HG02884 (cell line): ENCODE data around the gene LPAR4.
"Not testable (repeated sequence)": the region's sequence is repeated elsewhere in the genome, so short reads cannot be mapped to it uniquely, and the experiment has no call there.

Experiments used
- ATAC-seq: cut with Tn5 transposase; IDR thresholded peaks from one replicate; pipeline ENCODE4 v1.9.1; 2021; ENCODE audit warnings: mild to moderate bottlenecking, moderate library complexity; ENCODE audit not compliant: unreplicated experiment

Gene LPAR4, protein sequence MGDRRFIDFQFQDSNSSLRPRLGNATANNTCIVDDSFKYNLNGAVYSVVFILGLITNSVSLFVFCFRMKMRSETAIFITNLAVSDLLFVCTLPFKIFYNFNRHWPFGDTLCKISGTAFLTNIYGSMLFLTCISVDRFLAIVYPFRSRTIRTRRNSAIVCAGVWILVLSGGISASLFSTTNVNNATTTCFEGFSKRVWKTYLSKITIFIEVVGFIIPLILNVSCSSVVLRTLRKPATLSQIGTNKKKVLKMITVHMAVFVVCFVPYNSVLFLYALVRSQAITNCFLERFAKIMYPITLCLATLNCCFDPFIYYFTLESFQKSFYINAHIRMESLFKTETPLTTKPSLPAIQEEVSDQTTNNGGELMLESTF

DNA sequence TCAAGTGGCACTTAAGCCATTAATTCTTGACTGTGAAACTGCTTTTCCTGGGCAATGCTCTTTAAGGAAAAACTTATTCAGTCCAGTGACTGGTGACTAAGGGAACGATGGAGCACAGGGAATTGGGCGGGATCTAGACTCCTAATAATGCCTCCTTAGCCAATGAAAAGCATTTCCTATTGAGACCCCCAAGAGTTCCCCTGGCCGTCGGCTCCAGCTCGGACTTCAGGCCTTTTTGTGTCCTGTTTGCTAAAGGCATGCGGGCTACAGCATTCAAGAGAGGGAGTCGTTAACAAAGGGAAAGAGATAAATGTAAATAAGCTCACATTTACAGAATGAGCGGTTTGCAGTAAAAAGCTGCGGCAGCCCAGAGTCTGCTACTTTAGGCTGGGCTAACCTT lies at the start of gene LPAR4:
Gene LPAR4 (plus strand): TSS at position 232 of the 400 bp plus-strand sequence. CDS start 7,150 bp downstream, outside the sequence.
- ATAC-seq, result no peak

GRCh38 chrX:78706071-78706470 lies 41.4 kb upstream of the LPAR4 start:
- no peak for ATAC-seq

- no peak for ATAC-seq
These were observed 39.3 kb upstream of the LPAR4 start for GRCh38 chrX:78708262-78708661.

DNA sequence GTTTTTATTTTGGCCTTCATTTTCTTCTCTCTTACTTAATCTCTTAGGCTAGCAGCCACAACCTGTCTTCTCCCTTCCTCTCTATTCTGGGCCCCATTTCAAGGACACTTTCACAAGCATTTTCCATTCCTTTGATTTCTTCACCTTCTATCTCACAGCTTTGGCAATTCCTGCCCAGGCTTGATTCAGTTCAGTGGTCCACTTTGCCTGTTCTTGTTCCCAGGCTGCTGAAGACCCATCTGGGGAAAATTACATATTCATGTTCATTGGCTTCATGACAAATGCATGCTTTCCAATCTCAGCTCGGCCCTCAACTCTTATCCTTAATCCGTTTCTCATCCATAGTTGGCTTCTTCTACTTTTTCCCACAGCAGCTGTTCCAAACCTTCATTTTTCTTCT lies 38.7 kb upstream of the LPAR4 start:
- no peak for ATAC-seq

GRCh38 chrX:78710171-78710570 lies 37.3 kb upstream of the LPAR4 start:
- ATAC-seq, result no peak

GRCh38 chrX:78712336-78712735 lies 35.2 kb upstream of the LPAR4 start:
- no peak for ATAC-seq

GRCh38 chrX:78725287-78725686 lies 22.2 kb upstream of the LPAR4 start:
- no peak for ATAC-seq

DNA sequence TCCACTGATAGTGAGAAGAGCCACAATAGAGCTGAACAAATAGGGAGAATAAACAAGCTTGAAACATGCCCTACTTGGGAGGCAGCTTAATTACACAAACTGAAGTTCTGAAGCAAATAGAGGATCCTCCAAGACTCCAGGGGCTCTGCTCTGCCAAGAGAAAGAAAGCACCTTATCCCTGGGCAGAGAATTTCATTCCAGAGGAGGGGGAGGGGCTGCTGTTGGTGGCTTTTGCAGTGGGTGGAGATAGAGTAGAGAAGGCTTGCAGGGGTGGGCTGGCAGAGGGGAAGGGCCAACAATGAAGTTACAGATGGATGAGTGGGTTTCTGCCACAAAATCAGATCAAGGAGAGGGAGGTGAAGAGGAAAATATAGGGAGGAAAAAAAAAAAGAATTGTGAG lies 1.0 kb upstream of the LPAR4 start:
- ATAC-seq, result no peak

DNA sequence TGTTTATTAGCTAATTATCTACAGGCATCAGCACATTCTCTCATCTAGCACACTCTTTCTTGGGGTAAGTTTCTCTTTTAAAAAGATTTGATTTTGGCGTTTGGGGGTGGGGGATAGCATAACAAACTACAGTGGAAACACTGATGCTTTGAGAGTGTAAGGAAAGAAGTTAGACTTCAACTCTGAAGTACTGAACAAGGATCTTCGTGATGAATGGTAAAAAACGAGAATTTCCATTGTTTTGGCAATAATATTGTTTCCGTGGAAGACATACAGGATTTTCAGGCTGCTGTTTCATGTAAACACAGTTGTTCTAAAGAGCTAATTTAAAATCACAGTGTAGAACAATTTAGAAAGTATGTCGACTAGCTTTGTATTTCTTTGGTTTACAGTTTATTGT lies 451 bp downstream of the LPAR4 start:
- ATAC-seq, result no peak

DNA sequence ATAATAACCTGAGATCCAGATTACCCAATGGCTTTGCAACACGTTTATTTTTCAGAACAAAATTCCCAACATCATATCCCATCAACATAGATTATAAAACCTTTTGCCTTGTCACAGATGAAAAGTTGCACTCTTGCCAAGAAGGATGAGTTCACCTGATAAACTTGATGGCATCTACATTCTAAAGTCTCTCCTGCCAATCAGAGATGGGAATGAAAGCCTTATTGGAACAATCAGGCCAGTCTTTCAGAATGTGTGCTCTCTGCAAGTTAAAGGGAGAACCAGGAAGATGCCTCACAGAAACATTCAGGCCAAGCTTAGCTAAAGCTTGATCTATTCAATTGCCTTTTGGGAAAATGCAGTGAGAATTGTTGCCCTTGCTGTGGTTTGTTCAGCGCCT lies 1.3 kb downstream of the LPAR4 start:
- ATAC-seq, result no peak

GRCh38 chrX:78753571-78753970 lies 6.1 kb downstream of the LPAR4 start:
- ATAC-seq, result no peak

GRCh38 chrX:78754917-78755316 lies 7.4 kb downstream of the LPAR4 start:
- ATAC-seq, result peak; percentile 84

DNA sequence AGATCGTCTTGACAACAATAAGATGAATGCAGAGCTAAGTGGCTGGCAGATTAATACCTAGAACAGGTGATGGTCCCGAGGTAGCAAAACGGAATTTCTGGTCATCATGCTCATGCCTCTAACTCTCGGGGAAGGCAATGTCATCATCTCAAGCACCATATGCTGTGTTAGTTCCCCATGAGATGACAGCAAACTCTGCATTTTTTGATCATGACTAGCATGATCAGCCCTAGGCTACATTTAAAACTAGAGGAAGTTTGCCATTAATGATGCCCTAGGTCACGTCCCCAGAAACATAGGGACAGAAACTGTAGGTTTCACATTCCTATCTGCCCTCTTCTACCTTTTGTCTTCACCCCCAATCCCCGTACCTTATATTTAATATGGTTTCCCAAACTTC lies 11.6 kb downstream of the LPAR4 start:
- ATAC-seq, result no peak

DNA sequence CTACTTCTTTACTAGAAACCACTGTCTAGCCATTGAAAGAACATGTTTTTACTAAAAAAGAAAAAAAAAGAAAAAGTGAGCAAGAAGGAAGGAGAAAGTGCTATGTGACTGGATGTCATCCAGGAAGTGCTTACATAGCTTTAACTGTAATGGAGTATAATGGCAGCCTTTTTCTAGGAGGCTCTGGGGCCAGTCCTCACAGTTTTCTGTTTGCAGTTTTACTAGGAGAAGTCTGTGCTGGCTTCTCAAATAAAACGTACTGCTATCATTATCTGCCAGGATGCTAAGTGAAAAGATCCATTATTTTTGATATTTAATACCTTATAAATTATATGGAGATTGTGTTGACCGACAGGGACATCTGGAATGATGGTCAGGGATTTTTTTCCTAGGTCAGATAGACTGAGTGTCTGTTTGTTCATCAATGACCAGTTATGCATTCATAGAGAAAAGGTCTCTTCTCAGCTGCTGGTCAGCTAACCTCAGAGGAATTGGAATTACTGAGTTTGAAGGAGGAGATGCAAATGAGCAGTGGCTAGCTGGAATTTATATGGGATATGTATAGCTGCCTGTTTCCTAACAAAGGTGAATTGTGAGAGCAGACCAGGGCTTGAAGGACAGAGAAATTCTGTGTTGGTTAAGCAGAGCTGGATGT lies 21.7 kb downstream of the LPAR4 start:
- ATAC-seq, result no peak

GRCh38 chrX:78769946-78770345 lies 22.4 kb downstream of the LPAR4 start:
- no peak for ATAC-seq

- ATAC-seq, result no peak
These were observed 49.4 kb downstream of the LPAR4 start for GRCh38 chrX:78796916-78797315.

DNA sequence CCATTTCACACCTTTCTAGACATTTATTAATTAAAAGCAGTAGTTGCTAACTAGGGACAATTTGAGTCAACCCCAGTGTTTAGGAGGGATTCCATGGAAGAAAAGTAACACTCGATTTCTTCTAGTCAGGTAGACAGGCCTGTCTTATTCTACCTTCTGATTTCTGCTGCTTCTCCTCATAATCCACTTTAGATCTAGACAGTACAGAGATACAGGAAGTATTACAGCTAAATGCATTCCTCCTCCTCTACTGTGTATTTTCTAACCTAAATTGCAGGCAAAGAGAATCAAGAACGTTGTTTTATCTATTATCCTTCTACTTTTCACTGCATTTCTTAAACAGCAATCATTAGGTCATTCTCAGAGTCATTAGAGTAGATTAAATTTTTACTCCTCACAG lies 52.6 kb downstream of the LPAR4 start:
- ATAC-seq, result no peak

DNA sequence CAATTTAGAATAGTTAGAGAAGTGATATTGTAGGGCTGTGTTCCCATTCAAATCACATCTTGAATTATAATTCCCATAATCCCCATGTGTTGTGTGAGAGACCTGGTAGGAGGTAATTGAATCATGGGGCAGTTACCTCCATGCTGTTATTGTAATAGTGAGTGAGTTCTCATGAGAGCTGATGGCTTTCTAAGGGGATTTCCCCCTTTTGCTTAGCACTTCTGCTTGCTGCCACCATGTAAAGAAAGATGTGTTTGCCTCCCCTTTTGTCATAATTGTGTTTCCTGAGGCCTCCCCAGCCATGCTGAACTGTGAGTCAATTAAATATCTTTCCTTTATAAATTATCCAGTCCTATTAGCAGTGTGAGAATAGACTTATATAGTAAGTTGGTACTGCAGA lies 53.2 kb downstream of the LPAR4 start:
- ATAC-seq, result no peak

DNA sequence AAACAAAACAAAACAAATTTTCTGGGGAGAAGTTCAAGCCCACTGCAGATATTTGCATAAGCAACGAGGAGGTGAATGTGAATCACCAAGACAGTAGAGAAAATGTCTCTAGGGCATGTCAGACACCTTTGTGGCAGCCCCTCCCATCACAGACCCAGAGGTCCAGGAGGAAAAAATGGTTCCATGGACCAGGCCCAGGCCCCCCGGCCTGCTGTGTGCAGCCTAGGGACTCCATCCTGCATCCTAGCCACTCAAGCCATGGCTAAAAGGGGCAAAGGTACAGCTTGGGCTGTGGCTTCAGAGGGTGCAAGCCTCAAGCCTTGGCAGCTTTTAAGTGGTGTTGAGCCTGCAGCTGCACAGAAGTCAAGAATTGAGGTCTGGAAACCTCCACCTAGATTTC lies 54.0 kb downstream of the LPAR4 start:
- ATAC-seq, result no peak

- ATAC-seq, result not testable (repeated sequence)
These were observed 55.0 kb downstream of the LPAR4 start for GRCh38 chrX:78802526-78802925.
